HS-27A (cell line): ENCODE results near the gene MTHFD1.

Source experiments
- DNase-seq: peaks from one replicate; pipeline ENCODE4 v3.0.0-alpha.2; 2012; ENCODE audit warnings: low read depth, missing footprints

The MTHFD1 gene

DNA sequence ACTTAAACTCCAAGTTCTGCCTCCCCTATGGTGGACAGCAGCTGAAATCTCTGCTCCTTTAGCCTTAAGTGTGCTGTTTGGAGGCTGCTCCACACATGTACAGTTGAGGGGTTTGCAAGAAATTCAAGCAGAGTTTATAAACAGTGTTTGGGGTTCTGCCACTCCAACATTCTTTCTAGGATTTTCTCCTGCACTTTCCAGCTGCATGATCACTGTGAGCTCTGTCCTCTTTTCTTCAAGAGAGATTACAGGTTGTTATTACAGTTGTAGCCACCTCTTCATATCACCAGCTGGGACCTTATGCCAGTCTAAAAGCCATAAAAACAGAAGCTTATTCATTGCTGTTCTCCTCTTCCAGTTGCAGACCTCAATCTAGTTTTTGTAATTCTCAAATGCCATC lies 107.1 kb downstream of the MTHFD1 start:
- no peak for DNase-seq

DNA sequence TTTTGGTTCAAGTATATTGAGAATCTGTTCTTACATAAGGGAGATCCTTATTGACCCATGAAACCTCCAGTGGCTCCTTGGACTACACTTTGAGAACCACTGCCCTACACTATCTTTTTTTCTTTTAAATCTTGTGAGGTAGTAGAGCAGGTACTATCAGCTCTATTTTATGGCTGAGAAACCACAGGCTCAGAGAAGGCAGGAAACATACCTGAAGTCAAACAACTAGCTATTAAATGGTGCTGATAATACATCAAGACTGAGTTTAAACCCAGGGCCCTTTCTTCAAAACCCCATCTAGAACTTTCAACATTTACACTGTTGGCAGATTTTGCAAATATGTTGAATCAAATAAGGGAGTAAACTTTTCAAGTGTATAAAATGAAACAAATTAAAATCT lies 108.6 kb downstream of the MTHFD1 start:
- DNase-seq = no peak

DNA sequence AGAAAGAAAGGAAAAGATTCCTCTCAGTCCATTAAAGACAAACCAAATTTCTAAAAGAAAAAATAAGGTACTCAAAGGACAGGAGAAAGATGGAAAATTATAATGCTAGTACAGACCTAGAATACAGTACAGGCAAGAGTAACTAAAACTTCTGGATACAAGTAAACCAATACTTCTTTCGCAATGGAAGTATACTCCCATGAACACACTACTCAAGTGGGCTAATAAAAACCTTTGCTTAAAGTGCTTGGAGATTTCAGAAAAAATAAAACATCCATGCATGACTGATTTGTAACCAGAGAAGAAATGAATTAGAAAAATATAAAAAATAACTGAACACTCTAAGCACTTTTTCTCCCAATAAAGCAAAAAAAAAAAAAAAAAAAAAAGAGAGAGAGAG lies 111.9 kb downstream of the MTHFD1 start:
- no peak for DNase-seq

DNA sequence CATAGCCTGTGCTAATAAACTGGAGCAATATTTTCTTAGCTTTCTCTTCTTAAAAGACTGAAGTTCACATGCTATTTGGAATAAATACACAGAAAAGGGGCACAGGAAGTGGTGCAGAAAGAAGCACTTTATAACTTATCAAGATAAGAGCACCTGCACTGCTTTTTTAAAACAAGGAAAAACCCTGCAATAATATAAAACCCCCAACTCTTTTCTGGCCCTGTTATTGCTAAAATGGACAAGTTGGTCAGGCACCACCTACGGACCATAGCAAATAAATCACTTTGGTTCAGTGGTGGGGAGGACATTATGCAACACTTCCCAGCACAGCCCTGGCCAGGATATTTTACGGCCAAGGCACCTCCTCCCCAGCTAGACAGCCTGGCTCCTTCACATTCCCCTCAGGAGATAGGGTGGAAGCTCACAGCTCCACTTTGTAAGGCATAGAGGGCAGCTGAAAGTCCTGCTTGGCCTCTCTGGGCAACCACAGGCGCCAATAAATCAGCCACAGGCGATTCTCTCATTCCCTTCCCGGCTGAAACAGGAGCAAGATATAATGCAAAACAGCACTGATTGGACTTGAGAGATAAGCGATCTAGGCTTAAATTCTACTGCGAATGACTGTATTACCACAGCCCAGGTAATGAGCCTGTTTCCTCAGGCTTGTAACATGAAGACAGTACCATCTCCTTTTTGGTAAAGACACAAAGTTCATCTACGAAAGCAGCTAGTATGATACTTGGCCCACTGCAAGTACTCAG lies 113.4 kb downstream of the MTHFD1 start:
- DNase-seq = no peak

DNA sequence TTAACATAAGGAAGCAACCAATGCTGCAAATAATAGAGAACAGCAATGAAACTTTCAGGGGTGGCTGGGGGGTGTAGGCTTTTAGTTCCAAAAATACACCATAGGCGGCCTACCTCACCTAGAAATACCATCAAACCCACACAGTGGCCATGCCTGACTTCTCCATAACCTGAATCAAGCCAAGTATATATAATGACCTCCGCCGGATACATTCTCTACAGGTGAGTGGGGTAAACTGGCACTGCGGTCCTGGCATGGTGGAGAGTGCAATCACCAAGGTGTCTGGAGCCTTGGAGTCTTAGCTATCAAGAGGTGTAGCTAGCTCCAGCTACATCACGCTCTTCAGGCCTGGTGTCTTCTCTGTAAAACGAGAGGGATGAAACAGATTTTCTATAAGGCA lies 114.3 kb downstream of the MTHFD1 start:
- no peak for DNase-seq

DNA sequence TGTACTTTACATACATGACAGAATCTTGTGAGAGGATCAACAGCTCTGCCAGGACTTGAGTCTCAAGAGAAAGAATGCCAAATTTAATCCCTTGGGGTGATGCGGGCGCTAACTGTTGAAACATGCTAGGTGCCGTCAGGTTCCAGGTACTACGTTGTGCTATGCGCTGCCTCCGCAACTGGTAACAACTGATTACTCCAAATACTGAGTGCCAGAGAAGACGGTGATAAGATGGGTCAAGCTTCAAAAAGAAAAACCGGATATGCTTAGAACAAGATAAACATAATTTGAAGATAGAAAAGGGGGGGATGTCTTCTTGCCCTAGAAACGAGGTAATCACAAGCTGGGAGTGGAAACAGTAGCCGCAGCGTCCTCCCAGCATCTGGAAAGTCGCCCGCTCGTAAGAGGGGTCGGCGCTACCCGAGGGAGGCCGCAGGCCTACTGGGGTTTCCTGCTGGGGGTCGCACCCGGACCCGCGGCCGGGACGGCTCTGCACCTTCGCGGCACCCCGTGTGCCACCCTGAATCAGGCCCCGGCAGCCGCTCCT lies 114.8 kb downstream of the MTHFD1 start:
- DNase-seq = no peak

DNA sequence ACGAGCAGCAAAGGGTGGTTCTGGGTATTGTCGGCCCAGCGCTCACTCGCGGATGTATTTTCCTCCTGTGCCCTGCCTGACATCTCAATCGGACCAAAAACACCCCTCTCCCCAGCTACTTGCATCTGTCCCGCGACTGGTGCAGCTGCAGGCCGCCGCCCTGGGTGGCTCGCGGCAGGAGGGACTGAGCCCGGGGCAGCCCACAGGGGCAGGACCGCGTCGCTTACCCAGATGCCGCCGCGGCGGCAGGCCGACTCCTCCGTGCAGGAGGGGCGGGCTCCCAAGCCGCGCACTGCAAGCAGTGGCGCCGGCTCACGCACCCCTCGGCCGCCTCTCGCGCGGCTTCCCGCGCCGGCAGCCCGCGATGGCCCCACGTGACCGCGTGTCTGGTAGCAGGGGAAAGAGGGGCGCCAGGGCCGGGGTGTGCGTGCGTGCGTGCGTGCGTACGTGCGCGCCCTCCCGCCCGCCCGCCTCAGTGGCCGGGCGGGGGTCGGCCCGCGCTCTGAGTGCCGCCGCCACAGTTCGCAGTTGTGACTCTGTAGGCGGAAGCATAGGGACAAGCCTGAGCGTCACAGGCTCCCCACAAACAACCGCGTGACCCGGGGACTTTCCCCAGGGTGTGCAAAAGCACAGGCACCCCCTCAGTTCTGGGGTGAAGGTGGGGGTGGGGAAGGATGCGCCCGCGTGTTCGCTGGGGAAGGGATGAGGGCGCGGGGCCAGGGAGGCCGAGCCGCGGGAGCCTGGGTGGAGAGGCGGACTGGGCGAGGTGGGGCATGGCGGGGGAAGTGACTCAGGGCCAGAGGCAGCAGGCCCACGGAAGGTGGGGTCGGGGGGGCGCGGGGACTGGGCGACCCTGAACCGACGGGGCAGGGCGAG lies 115.5 kb downstream of the MTHFD1 start, which contains the start of gene ZBTB25:
TSS of gene ZBTB25 (minus strand) at position 405 of the 876 bp plus-strand sequence. CDS start 13,305 bp downstream, outside the sequence.
- DNase-seq = peak; percentile 77

DNA sequence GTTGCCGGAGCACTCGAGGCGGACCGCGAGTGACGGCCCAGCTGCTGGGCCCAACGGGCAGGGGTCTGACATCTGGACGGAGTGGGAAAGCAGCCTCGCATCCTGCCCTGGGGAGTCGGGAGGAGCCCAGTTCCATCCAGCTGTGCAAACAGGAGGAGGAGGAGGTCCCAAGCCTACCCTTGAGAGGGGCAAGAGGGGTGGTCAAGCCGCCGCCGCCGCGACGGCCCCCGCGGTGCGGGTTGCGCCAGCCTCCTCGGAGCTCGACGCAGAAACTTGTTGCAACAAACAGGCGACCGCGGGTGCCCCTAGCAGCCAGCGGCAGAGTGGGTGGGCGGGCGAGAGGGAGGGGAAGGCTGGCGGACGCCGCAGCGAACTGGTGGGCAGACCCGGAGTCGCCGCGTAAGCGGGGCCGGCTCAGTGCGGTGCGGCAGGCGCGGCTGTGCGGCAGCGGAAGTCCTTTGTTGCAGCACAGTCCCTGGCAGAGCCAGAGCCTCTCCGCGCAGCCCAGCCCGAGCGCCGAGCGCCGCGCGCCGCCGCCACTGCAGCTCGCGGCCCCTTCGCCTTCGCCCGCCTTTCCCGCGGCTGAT lies 116.2 kb downstream of the MTHFD1 start, which contains the start of gene ZBTB1:
TSS of gene ZBTB1 (plus strand) at position 461 of the 587 bp plus-strand sequence. CDS start 16,735 bp downstream, outside the sequence.
- no peak for DNase-seq

DNA sequence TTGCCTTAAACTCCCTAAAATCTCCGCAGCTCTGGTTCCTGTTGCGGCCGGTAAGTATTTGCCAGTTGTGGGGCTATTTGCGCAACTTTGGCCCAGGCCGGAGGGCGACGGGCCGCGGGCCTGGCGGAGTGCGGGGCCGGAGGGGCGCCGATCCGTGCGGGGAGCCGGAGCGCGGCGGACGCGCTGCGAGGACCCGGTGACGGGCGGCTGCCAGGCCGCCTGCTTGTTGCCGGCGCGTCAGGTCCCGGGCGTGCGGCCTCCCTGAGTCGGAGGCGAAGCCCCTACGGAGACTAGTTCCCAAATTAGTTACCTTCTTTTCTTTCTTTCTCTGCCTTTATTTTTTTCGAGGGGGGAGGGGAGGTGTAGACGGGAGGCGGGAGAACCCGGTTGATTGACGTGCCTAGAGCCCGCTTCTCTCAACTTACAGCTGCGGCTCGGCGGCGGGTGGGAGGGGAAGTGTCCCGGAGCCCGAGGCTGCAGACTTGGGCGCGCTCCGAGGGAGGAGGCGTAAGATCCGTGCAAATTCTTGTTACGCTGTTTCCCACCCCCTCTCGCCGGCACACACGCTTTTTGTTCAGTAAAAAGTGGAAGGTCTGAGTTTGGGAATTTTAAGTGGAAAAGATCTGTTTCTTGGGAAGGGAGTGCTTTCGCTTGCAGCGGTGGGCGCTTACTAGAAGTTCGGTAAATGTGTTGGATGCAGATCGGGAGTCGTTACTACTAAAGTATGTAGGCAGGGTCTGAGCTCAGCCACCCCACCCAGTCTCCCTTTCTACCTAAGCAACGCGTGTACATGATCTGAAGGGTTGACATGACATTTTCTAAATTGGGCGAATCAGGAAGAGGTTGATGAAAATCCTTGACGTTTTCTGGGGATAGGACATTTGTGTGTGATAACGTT lies 117.0 kb downstream of the MTHFD1 start:
- DNase-seq = no peak

DNA sequence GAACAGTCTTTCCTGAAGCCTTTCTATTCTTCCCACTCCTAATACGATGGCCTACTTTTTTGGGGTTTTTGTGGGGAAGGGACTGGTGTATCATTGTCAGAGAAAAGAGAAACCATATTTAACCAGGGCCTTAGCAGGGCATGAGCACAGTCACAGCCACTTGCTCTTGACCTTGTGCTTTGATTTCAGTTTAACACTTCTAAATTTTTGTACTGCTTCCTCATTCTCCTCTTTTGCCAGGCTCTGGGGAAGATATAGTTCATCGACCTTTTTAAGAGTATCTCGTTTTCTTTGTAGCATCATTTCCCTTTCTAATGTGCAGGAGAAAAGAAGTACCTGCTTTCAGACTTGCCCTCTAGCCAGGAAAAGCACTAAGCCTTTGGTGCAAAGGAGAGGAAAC lies 118.6 kb downstream of the MTHFD1 start:
- no peak for DNase-seq

DNA sequence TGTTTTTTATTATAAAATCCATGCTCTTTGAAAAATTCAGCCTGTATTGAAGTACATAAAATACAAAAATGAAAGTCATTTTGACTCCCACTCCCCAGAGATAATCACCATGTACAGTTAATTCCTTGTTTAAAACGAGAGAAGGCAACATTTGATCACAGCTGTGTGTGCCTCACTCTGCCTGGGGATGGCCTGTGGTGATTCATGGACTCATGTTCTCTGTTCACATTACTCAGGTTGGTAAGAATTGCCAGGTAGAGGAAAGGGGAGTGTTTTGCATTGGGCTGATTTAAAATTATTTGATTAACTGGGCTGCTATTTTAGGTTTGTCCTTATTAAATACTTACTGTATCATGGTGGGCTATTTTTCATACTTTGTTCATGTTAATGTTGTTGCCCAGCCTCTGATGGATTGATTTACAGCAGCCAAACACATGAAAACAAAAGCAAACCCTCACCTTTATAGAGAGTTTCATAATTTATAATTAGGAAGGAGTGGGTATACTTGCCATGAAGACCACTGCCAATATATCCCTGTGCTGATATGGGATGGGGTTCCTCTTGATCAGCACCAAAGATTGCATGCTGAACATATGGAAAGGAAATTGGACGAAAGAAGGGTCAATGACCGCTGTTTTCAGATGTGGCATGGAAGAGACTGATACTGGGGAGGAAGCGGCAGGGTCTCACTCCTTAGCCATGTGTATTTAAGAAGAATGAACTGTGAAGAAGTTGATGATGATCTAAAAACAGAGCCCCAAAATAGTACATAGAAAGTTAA lies 119.4 kb downstream of the MTHFD1 start:
- no peak for DNase-seq

DNA sequence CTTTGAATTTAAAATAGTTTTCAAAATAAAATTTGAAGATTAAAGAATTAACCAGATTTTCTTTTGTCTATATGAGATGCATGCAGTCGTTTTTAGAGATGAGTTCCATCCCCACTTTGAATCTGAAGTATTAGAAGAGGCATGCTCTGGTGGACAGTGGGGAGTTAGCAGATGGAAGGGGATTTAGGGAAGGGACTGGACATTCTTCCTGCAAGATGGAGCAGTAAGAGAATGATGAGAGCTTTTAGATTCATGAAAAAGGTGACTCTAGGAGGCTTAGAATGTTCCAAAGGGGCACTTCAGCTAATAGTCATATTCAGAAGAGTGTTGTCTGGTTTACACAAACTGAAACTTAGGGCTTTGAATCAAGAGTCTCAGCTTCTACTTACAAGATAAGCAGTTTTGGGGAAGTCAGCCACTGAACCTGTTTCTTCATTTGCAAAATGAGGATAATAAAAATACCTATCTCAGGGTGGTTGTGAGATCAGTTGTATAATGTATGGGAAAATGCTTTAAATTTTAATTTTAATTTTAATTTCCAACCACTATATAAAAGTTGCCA lies 120.1 kb downstream of the MTHFD1 start:
- no peak for DNase-seq

DNA sequence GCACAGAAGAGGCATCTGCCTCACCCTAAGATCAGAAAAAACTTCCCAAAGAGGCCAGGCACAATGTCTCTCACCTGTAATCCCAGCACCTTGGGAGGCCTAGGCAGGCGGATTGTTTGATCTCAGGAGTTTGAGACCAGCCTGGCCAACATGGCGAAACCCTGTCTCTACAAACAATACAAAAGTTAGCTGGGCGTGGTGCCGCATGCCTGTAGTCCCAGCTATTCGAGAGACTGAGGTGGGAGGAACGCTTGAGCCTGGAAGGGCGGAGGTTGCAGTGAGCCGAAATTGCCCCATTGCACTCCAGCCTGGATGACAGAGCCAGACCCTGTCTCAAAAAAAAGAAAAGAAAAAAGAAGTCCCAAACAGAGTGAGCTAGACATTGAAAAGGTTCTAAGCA lies 120.9 kb downstream of the MTHFD1 start:
- no peak for DNase-seq
